ENCODE data around the gene CRCP.
"Not testable (repeated sequence)": the region's sequence is repeated elsewhere in the genome, so short reads cannot be mapped to it uniquely, and the experiment has no call there.

CRCP gene

DNA sequence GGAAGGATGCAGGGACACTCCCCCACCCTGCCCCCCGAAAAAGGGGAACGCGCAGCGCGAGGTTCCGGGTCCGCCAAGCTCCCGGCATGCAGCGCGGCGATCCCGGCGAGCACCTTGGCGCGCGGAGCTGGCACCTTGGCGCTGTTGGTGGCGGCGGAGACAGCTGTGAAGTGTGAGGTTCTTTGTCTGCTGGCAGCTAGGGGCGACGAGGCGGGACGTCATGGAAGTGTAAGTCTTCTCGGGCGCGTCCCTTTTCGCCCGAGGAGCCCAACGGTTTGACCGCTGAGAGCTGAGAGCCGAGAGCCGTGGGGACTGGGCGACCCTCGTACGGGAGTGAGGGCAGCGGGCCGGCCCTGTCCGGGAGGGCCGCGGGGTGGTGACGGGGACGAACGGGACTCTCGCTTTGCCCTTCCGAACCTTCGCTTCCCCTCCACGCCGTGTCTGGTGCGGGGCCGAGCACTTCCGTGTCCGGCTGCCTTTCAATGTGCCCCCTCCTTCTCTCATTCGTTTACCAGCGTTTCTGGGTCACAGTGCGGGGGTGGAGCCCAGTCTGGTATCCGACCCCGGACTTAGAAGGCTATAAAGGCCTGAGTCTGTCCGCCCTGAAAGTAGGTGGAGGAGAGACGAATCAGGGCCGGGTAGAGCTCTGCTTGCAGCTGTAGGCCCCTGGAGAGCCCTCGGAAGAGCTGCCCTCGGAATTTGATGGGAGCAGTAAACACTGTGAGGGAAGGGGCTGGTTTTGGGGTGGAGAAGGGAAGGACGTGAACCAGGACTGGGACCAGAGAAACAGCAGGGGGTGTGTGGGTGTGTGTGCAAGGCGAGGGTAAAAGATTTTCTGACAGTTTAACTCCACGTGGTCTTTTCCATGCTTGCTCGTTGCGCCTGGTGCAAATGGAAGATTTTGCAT lies at the start of gene CRCP:
Gene CRCP (plus strand): TSS at position 105 of the 907 bp plus-strand sequence. CDS start 116 bp downstream, at position 221.
- peak; percentile 69 to 84 (median 73) for DNase-seq (ENCODE audit: low read depth in 3 of 3)

DNA sequence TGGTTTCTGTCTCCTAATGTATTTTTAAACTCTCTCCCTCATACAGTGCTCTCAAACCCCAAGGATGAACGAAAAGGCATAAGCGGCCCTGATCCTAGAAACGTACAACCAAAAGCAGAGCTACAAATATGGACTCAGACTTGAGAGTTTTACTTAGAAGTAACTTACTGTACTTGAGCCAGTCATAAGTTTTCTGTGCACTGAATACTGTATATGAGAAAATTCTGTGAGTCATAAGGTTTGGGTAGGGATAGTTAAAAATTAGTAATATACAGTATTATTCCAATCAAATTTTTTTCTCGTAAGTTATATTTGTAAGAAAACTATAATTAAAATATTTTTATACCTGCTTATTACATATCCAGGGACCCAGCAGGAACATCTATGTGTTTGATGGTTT lies 44.9 kb upstream of the CRCP start:
- DNase-seq (ENCODE audit: low read depth in 3 of 3) = no peak

DNA sequence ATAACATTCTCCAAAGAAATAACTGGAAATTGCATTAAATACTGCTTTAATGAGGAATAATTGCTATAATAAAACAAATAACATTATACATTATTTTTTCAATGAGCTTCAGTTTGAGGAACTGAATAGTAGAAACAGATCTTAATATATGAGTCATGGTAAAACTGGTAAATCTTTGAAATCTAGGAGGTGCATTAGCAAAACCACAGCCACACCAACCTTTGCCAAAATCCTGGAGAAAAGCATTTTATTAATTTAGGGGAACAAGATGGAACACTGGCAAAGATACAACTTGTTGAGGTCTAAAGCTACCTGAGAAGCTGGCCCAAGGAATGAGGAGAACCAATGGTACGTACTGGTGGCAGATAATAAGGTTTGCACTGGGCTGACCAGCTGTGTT lies 44.4 kb upstream of the CRCP start:
- no peak for DNase-seq (ENCODE audit: low read depth in 3 of 3)

DNA sequence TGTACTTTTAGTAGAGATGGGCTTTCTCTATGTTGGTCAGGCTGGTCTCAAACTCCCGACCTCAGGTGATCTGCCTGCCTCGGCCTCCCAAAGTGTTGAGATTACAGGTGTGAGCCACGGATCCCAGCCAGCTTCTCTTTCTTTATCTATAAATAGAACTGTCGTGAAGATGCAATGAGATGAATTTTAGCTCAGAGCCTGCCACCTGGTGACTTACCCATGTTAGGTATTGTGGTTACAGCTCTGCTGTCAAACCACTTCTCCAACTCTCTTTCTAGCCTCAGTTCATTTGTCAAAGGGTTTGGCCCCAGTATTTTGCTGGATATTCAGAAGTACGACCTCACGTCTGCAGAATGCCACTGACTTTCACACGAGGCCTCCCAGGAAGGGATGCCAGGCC lies 42.4 kb upstream of the CRCP start:
- not testable (repeated sequence) for DNase-seq (ENCODE audit: low read depth in 3 of 3)

DNA sequence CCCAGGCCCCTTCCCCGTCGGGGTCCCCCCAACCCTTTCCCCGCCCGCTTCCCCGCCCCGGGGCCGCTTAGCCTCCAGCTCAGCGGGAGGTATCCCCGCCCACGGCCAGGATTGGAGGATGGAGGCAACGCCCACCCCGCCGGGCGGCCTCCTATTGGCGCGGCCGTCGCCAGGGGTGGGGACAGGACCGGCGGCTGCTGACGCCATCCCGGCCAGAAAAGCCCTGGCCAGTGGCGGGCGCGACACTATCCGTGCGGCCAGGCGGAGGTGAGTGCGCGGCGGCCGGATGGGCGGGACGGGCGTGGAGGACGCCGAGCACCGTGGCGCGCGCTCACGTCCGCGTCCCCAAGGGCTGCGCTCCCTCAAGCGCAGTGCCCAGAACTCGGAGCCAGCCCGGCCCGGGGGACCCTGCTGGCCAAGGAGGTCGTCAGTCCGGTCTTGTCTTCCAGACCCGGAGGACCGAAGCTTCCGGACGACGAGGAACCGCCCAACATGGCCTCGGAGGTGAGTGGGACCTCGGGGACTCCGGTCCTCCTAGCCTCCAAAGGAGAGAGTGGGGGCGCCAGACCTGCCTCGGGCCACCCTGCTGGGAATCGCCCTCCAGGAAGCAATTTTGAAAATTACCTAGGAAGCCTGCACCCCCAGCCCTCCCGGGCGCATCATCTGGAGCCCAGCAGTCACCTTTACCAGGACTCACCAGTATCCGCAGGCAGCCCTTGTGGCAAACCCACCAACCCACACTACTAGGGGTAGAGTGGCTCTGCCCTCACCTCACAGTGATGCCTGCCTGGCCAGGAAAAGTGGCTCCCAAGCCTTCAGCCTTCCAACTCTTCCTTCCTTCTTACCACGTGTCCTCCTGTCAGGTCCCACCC lies 38.8 kb upstream of the CRCP start, which contains the start of gene ASL:
Gene ASL (plus strand): TSS at position 230 of the 872 bp plus-strand sequence. CDS start 263 bp downstream, at position 493.
- DNase-seq (ENCODE audit: low read depth in 3 of 3) = peak; percentile 75 to 89 (median 81)

DNA sequence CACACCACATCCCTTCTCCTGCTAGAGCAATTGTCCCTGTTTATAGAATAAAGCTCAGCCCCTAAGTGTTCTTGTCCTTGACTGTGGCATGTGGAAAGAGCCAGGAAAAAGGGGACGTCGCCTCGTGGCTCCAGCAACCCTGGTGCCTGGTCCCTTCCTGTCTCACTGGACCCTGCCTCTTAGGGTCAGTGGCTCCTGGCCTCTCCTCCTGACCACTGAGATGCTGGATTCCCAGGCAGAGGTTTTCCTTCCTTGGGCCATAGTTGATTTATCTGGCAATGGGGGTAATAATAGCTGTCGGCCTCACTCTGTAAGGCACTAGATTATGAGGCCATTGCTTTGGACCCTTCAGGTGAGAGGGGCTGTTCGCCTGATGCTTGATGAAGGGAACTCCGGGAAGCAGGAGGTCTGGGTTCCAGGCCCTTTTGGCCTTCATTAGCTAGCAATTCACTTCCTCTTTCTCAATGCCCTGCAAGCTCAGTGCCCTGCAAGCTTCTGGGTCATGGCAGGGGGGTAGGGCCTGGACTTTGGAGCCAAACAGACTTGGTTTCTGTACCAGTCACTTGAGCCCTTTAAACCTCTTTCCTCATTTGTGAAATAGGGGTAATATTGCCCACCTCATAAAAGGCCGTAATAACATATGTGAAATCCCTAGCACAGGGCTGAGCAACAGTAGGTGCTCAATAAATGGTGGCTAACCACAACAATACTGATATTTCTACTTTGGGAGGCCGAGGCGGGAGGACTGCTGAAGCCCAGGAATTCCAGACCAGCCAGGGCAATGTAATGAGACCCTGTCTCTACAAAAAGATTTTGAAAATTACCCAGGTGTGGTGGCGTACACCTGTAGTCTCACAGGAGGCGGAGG lies 38.0 kb upstream of the CRCP start:
- no peak for DNase-seq (ENCODE audit: low read depth in 3 of 3)

DNA sequence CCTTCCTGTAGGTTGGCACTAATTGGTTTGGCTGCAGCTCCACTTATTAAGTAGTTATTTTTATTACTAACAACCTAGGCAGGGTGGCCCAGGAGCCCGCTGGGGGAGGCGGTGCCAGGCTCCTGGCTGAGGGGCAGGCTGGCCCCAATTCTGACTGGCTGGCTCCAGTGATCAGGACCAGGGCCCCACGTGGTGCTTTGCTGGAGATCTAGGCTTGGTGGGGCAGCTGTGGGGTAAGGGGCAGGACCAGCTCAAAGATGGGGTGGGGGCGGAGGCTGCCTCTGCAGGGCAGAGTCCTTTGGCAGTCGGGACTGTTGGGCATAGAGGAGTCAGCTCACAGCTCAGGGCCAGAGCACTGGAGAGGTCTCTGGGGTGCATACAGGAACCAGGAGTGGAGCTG lies 36.6 kb upstream of the CRCP start:
- DNase-seq (ENCODE audit: low read depth in 3 of 3) = no peak

DNA sequence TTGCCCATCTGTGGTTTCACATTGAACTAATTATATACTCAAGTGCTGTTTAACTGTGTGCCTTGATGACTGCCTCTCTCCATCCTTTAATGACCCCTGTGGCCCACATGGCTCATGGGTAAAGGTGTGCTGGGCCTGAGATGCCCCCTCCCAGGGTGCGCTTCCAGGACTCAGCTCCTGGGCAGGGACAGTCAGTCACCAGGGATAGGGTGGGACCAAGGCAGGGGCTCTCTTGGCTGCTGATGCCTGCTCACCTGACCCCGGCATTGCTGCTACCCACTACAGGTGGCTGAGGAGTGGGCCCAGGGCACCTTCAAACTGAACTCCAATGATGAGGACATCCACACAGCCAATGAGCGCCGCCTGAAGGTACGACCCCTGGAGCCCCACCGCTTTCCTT lies 32.6 kb upstream of the CRCP start:
- no peak for DNase-seq (ENCODE audit: low read depth in 3 of 3)

DNA sequence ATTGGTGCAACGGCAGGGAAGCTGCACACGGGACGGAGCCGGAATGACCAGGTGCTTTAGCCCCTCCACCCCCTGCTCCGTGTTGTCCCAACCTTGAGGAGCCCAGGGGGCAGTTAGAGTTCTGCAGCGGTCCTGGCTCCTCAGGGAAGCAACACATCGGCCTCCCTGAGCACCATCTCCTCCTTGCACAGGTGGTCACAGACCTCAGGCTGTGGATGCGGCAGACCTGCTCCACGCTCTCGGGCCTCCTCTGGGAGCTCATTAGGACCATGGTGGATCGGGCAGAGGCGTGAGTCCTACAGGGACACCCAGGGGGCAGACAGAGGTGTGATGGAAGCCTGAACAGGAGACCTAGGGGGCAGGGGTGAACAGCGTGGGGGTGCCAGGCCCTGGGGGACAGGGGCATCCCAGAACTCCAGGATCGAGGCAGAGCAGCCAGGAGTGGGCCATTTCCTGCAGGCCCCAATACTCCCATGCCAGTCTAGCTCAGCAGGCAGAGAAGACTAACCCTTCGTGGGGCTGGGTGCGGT lies 31.7 kb upstream of the CRCP start:
- no peak for DNase-seq (ENCODE audit: low read depth in 3 of 3)

DNA sequence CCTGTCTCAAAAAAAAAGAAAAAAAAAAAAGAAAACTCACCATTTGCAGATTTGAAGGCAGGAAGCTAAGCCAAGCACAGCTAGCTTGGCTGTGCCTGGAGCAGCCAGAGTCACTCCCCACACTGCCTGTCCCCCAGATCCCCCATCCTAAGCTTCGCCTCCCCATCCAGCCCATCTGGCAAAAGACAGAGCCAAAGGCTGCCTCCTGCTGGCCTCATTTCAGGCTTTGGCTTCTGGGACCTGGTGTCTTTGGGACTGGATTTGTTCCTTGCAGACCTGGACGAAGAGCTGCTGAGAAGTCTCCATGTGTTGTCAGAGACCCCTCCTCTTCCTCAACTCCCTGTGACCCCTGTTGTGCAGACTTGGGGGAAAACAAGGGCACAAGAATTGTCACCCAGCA lies 31.0 kb upstream of the CRCP start:
- no peak for DNase-seq (ENCODE audit: low read depth in 3 of 3)

DNA sequence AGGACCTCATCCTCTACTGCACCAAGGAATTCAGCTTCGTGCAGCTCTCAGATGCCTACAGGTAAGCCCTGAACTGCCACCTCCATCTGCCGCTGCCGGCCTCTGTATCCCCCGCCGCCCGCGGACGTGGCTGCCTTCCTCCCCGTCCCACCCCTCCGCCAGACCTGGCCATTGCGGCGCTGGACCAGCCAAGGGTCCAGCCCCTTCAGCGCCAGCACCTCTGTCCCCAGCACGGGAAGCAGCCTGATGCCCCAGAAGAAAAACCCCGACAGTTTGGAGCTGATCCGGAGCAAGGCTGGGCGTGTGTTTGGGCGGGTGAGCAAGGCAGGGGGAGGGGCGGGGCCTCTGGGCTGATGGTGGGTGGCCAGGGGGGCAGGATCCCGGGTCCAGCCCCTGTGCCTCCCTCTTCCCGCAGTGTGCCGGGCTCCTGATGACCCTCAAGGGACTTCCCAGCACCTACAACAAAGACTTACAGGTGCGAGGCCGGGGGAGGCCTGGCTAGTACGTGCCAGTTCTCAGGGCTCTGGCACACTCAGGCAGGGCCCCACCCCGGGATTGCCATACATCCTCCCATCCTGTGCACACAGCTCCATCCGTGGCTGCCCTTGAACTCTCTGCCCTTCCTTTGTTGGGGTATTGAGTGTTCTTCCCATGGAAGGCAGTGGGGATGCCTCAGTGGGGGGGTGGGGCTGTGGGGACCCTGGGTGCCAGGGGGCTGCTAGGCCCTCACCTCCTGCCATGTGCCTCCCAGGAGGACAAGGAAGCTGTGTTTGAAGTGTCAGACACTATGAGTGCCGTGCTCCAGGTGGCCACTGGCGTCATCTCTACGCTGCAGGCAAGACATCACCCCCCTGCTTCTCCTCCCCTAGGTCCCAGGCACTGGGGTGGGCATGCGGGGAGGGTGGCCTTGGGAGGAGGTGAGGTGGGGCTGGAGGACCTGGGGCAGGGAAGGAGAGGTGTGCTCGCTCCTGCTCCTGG lies 25.5 kb upstream of the CRCP start:
- no peak for DNase-seq (ENCODE audit: low read depth in 3 of 3)

DNA sequence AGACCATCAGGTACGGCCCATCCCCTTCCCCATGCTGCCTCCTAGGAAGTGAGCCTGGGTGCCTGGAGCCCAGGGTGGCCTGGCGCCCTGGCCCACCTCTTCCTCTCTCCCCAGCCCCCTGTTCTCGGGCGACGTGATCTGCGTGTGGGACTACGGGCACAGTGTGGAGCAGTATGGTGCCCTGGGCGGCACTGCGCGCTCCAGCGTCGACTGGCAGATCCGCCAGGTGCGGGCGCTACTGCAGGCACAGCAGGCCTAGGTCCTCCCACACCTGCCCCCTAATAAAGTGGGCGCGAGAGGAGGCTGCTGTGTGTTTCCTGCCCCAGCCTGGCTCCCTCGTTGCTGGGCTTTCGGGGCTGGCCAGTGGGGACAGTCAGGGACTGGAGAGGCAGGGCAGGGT lies 22.0 kb upstream of the CRCP start:
- DNase-seq (ENCODE audit: low read depth in 3 of 3) = no peak

DNA sequence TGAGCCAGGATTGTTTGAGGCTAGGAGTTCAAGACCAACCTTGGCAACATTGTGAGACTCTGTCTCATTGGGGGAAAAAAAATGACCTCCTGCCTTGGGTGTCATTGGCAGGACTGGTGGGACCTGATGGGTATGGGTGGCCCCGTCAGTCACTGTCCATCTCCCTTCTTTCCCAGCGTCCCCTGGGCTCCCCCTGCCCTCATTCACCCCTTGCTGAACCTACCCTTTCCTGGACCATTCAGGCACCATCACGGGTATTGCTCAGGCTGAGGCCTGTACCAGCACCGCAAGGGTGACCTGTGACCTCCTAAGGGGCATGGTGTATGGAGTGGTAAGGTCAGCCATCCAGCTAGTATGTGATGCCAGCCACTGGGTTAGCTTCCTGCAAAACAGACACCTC lies 19.6 kb upstream of the CRCP start:
- DNase-seq (ENCODE audit: low read depth in 3 of 3) = no peak

DNA sequence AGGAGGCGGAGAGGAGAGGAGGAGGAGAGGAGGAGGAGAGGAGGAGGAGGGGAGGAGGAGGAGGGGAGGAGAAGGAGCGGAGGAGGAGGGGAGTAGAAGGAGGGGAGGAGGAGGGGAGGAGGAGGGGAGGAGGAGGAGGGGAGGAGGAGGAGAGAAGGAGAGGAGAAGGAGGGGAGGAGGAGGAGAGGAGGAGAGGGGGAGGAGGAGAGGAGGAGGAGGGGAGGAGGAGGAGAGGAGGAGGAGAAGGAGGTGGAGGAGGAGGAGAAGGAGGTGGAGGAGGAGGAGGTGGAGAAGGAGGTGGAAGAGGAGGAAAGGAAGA lies 15.5 kb upstream of the CRCP start:
- no peak for DNase-seq (ENCODE audit: low read depth in 3 of 3)

DNA sequence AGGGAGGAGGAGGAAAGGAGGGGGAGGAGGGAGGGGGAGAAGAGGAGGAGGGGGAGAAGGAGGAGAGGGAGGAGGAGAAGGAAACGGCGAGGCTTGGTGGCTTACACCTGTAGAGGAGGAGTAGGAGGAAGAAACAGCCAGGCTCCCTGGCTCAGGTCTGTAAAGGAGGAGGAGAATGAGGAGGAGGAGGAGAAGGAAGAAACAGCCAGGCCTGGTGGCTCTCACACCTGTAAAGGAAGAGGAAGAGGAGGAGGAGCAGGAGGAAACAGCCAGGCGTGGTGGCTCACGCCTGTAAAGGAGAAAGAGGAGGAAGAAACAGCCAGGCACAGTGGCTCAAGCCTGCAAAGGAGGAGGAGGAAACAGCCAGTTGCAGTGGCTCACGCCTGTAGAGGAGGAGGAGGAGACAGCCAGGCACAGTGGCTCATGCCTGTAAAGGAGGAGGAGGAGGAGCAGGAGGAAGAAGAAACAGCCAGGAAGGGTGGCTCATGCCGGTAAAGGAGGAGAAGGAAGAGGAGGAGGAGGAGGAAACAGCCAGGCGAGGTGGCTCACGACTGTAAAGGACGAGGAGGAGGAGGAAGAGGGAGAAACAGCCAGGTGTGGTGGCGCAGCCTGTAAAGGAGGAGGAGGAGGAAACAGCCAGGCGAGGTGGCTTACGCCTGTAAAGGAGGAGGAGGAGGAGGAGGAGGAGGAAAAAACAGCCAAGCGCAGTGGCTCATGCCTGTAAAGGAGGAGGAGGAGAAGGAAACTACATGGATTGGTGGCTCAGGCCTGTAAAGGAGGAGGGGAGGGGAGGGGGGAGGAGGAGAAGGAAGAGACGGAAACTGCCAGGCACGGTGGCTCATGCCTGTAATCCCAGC lies 14.9 kb upstream of the CRCP start:
- DNase-seq (ENCODE audit: low read depth in 3 of 3) = peak in 1 of 3 experiments; percentile 18

DNA sequence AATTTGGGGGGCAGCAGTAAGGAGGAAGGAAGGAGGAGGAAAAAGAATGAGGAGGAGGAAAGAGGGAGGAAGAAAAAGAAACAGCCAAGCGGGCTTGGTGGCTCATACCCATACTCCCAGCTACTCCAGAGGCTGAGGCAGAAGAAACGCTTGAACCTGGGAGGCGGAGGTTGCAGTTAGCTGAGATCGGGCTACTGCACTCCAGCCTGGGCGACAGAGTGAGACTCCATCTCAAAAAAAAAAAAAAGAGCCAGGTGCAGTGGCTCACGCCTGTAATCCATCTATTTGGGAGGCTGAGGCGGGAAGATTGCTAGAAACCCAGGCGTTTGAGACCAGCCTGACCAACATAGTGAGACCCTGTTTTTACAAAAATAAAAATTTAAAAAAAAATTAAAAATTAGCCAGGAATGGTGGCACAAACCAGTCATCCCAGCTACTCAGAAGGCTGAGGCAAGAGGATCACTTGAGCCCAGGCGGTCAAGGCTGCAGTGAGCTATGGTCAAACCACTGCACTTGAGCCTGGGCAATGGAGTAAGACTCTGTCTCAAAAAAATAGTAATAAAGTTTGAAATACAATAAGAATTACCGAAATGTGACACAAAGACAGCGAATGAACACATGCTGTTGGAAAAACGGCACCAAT lies 14.1 kb upstream of the CRCP start:
- DNase-seq (ENCODE audit: low read depth in 3 of 3) = no peak

DNA sequence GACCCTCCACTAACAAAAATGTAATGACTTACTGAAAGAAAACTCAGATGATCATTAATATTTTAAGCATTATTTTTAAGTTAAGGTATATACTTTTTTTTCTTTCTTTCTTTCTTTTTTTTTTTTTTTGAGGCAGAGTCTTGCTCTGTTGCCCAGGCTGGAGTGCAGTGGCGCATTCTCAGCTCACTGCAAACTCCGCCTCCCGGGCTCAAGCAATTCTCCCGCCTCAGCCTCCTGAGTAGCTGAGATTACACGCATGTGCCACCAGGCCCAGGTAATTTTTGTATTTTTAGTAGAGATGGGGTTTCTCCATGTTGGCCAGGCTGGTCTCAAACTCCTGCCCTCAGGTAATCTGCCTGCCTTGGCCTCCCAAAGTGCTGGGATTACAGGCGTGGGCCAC lies 12.5 kb upstream of the CRCP start:
- DNase-seq (ENCODE audit: low read depth in 3 of 3) = not testable (repeated sequence)

DNA sequence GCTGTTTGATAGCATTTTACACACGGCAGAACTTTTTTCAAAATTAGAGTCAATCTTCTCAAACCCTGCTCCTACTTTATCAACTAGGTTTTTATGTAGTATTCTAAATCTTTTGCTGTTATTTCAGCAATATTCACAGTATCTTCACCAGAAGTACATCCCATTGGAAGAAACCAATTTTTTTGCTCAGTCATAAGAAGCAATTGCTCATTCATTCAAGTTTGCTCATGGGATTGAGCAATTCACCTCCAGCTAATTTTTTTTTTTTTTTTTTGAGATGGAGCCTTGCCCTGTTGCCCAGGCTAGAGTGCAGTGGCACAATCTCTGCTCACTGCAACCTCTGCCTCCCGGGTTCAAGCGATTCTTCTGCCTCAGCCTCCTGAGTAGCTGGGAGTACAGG lies 10.7 kb upstream of the CRCP start:
- DNase-seq (ENCODE audit: low read depth in 3 of 3) = not testable (repeated sequence)

DNA sequence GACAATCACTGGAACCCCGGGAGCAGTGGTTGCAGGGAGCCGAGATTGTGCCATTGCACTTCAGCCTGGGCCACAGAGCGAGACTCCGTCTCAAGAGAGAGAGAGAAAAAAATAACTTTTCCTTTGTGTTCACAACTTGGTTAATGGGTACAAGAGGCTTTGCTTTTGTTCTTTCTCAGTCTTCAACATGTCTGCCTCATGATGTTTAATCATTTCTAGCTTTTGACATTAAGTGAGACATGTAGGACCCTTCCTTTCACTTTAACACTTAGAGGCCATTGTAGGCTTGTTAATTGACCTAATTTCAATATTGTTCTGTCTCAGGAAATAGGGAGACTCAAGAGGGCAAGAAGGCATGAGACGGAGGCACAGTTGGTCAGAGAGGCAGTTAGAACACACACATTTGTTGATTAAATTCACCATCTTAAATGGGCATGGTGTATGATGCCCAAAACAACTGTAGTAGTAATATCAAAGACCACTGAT lies 9.3 kb upstream of the CRCP start:
- DNase-seq (ENCODE audit: low read depth in 3 of 3) = no peak

Data from stimulated activated CD4-positive, alpha-beta T cell treated with anti-CD3 and anti-CD28 coated beads, TNF-alpha, amount 100 ng/mL, for 24 hours (primary cell).